Measurements from ENCODE around the gene HEMK1. TPM values are rescaled to one million over a fixed set of nuclear protein-coding genes. Genes with fewer than 3 reads are reported as not detected.

HEMK1 gene
- total RNA-seq, 2 donors from 2014 or later: 5.4 to 12.7 TPM

DNA sequence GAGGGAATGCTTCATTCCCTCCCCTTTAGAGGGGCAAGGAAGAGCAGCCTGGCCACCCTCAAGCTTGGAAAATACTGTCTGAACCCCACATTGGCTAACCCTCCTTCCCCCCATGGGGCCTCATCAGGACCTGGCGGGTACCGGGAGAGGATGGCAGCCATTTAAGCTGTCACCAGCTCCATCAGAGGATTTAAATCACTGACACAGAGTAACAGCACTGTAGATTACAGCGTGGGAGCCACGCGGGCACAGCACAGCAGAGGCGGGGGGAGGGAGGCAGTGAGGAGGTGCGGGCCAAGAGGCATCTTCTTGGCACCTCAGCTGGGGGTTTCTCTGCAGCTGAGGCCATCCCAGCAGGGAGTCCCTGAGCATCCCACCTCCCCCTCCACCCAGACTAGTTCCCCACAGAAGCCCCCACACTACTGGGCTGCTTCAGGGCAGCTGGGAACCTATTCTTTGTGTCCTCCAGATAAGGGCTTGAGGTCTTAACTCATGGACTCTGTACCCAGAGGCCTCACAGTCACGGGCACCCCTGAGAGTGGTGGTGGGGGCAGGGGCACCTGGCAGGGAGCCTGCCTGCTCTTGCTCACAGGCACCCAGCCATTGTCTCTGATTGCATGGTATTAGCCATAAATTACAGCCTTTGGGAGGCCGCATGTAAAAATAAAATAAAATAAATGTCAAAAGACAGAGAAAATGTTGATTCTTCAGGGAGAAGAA lies 44.0 kb upstream of the HEMK1 start:
- DNase-seq (ENCODE audit: low spot score) (no peak), ATAC-seq (ENCODE audit: insufficient number of reproducible peaks, low FRiP score, low read depth) (no peak)
- TF ChIP-seq, protein P1, sequence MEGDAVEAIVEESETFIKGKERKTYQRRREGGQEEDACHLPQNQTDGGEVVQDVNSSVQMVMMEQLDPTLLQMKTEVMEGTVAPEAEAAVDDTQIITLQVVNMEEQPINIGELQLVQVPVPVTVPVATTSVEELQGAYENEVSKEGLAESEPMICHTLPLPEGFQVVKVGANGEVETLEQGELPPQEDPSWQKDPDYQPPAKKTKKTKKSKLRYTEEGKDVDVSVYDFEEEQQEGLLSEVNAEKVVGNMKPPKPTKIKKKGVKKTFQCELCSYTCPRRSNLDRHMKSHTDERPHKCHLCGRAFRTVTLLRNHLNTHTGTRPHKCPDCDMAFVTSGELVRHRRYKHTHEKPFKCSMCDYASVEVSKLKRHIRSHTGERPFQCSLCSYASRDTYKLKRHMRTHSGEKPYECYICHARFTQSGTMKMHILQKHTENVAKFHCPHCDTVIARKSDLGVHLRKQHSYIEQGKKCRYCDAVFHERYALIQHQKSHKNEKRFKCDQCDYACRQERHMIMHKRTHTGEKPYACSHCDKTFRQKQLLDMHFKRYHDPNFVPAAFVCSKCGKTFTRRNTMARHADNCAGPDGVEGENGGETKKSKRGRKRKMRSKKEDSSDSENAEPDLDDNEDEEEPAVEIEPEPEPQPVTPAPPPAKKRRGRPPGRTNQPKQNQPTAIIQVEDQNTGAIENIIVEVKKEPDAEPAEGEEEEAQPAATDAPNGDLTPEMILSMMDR (IDR thresholded peaks at IDR 0.05): no peak
- Histone ChIP-seq H3K27me3 (replicated peaks; ENCODE audit: insufficient read depth) (no peaks in the 10 kb centered on the region), H3K27ac (no peak overlapping the region), H3K4me1 (ENCODE audit: control insufficient read depth in 1 of 2, low read depth in 2 of 2) (no peaks in the 10 kb centered on the region), H3K4me3 (no peak overlapping the region), H3K36me3 (no peaks in the 10 kb centered on the region), H3K9me3 (no peaks in the 10 kb centered on the region)

DNA sequence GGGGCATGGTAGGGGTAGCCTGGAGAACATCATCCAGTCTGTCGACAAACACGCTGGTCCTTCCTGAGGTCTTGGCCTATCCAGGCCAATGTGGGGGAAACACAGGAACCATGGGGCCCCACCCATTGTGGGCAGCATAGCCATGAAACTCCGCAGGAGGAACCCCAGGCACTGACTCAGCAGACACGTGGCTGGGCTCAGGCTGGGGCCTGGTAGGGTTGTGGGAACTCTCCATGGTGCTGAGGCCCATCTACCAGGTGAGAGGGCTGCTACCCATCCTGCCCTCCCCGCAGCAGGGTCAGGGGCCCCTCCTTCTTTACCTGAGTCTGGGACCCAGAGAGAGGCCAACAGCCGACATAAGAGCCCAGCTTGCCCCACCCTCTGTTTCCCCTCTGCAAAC lies 43.3 kb upstream of the HEMK1 start:
- H3K27ac ChIP-seq: no peak overlapping the region
- H3K4me3 ChIP-seq: no peak overlapping the region
- H3K36me3 ChIP-seq: no peaks in the 10 kb centered on the region
- ATAC-seq (ENCODE audit: insufficient number of reproducible peaks, low FRiP score, low read depth) (no peak), DNase-seq (ENCODE audit: low spot score) (no peak)
- no peaks in the 10 kb centered on the region for H3K27me3 ChIP-seq (replicated peaks; ENCODE audit: insufficient read depth)
- TF ChIP-seq, protein P1 (IDR thresholded peaks at IDR 0.05): no peak
- H3K4me1 ChIP-seq (ENCODE audit: control insufficient read depth in 1 of 2, low read depth in 2 of 2): no peaks in the 10 kb centered on the region
- no peaks in the 10 kb centered on the region for H3K9me3 ChIP-seq

DNA sequence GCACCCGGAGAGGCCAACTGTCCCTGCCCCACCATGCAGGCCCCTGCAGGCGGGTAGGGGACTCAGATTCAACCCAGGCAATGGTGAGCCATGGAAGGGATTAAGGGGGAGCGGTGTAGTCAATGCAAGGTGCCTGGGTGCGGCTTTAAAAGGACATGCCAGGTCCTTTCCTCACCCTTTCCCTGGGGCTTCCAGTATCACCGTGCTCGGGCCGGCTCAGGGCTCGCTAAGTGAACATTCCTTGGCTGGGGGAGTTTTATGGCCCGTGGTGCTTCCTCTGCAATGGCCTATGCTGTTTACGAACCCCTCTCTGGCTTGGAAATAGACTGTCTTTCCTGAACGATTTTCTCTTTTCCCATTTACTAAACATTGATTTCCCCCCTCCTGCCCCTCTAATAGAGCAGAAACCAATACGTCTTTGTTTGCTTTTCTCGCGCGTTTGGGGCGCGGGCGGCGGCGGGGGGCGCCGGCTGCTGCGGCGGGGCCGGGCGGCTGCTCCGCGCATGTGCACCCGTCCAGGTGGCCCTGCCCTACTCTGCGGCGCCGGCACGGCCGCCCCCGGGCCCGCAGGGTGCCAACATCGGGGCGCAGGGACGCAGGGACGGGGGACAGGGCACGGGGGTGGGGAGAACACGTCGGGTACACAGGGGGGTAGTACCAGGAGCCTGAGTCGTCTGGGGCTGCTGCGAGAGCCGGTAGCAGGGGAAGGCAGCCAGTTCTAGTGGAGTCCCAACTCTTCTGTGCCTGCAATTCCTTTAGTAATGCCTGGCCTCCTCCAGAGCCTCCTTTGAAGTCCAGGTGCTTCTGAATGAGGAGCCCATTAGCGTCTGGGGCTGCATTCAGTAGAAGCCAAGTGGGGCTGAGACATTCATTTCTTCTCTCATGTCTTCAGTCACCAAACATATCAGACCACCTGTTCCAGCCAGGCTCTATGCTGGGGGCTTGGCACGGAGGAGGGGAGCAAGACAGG lies 39.0 kb upstream of the HEMK1 start:
- ATAC-seq (ENCODE audit: insufficient number of reproducible peaks, low FRiP score, low read depth) (no peak), DNase-seq (ENCODE audit: low spot score) (no peak)
- H3K4me1 ChIP-seq (ENCODE audit: control insufficient read depth in 1 of 2, low read depth in 2 of 2): peaks cover 0 to 6% of the 10 kb centered on the region in 2 donors
- H3K9me3 ChIP-seq: no peaks in the 10 kb centered on the region
- TF ChIP-seq, protein P1 (IDR thresholded peaks at IDR 0.05): no peak
- H3K27ac ChIP-seq: no peak overlapping the region
- H3K4me3 ChIP-seq: no peak overlapping the region
- no peaks in the 10 kb centered on the region for H3K27me3 ChIP-seq (replicated peaks; ENCODE audit: insufficient read depth)
- H3K36me3 ChIP-seq: no peaks in the 10 kb centered on the region

DNA sequence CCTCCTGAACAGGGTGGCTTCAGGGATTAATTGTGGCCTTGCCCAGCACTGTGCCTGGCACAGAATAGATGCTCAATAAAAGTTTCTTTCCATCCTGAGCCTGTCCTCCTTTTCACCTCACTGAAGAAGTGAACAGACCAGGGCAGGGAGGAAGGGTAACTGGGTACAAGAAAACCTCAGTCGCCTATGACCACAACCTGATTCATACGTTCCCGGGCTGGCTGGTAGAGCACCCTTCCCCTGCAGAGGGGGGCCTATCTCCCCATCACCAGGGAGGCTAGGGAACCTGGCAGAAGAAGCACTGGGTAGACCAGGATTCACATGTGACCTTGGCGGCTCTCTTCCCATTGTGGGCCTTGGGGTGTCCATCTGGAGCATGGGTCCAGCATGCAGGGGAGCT lies 38.1 kb upstream of the HEMK1 start:
- Histone ChIP-seq H3K36me3 (no peaks in the 10 kb centered on the region), H3K27ac (no peak overlapping the region), H3K4me1 (ENCODE audit: control insufficient read depth in 1 of 2, low read depth in 2 of 2) (peaks cover 0 to 6% of the 10 kb centered on the region in 2 donors), H3K9me3 (no peaks in the 10 kb centered on the region), H3K4me3 (no peak overlapping the region), H3K27me3 (replicated peaks; ENCODE audit: insufficient read depth) (no peaks in the 10 kb centered on the region)
- ATAC-seq (ENCODE audit: insufficient number of reproducible peaks, low FRiP score, low read depth) (no peak), DNase-seq (ENCODE audit: low spot score) (no peak)
- TF ChIP-seq, protein P1 (IDR thresholded peaks at IDR 0.05): no peak

DNA sequence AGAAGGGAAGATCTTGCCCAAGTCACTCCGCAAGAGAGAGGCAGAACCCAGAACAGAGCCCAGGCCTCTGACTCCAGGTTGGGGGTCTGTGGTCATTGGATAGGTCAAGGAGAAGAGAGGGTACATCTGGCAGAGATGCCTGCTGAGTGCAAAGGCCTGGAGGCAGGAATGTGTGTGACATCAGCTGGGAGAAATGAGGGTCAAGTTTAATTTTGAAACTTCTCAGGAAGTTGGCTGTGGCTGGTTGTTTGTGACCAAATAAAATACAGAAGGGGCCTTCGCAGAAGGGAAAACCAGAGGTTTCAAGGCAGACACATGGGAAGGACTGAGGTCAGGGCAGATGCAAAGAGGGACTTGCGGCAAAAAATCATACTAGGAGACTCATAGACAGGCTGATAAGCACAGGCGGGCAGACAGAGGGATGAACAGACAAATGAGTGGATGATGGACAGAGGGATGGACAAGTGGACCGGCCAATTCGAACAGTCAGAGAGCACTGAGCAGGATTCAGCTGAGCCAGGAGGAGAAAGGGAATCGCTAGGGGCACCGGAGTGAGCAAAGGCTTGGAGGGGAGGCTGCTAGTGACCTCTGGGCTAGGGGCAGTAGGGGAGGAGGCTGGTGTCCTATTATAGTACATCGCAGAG lies 37.1 kb upstream of the HEMK1 start:
- TF ChIP-seq, protein P1 (IDR thresholded peaks at IDR 0.05): peak; percentile 9
- no peak overlapping the region for H3K27ac ChIP-seq
- peaks cover 0 to 6% of the 10 kb centered on the region in 2 donors for H3K4me1 ChIP-seq (ENCODE audit: control insufficient read depth in 1 of 2, low read depth in 2 of 2)
- ATAC-seq (ENCODE audit: insufficient number of reproducible peaks, low FRiP score, low read depth): no peak
- no peaks in the 10 kb centered on the region for H3K9me3 ChIP-seq
- DNase-seq (ENCODE audit: low spot score): no peak
- no peaks in the 10 kb centered on the region for H3K36me3 ChIP-seq
- no peak overlapping the region for H3K4me3 ChIP-seq
- H3K27me3 ChIP-seq (replicated peaks; ENCODE audit: insufficient read depth): no peaks in the 10 kb centered on the region
